Left forelimb (tissue), 1 donor: ENCODE results near the gene C2CD4C.
"Not testable (repeated sequence)": the region's sequence is repeated elsewhere in the genome, so short reads cannot be mapped to it uniquely, and the experiment has no call there.

Source experiments
- DNase-seq: peaks from one replicate; pipeline ENCODE4 v3.0.0-alpha.2; 2018; ENCODE audit warnings: low spot score

Gene C2CD4C

GRCh38 chr19:398719-399118 lies 10.2 kb downstream of the C2CD4C start:
- DNase-seq = no peak

GRCh38 chr19:397941-398706 lies 10.8 kb downstream of the C2CD4C start:
- no peak for DNase-seq

- no peak for DNase-seq
Observed at GRCh38 chr19:397321-397720, 11.6 kb downstream of the C2CD4C start.

GRCh38 chr19:395467-395866 lies 13.5 kb downstream of the C2CD4C start:
- DNase-seq = no peak

- not testable (repeated sequence) for DNase-seq
Observed at GRCh38 chr19:394857-395256, 14.1 kb downstream of the C2CD4C start.

GRCh38 chr19:393560-393959 lies 15.4 kb downstream of the C2CD4C start:
- not testable (repeated sequence) for DNase-seq

- no peak for DNase-seq
Observed at GRCh38 chr19:392375-392970, 16.5 kb downstream of the C2CD4C start.

GRCh38 chr19:391726-392374 lies 17.1 kb downstream of the C2CD4C start:
- DNase-seq = no peak

- no peak for DNase-seq
Observed at GRCh38 chr19:391207-391557, 17.8 kb downstream of the C2CD4C start.

- no peak for DNase-seq
Observed at GRCh38 chr19:390386-391206, 18.4 kb downstream of the C2CD4C start.

GRCh38 chr19:389935-390289 lies 19.0 kb downstream of the C2CD4C start:
- DNase-seq = no peak

- no peak for DNase-seq
Observed at GRCh38 chr19:389255-389934, 19.6 kb downstream of the C2CD4C start.

GRCh38 chr19:388691-389090 lies 20.3 kb downstream of the C2CD4C start:
- DNase-seq = no peak

- DNase-seq = no peak
Observed at GRCh38 chr19:387777-388176, 21.2 kb downstream of the C2CD4C start.

- DNase-seq = not testable (repeated sequence)
Observed at GRCh38 chr19:386632-387301, 22.2 kb downstream of the C2CD4C start.

- not testable (repeated sequence) for DNase-seq
Observed at GRCh38 chr19:386189-386588, 22.8 kb downstream of the C2CD4C start.

GRCh38 chr19:384799-385169 lies 24.2 kb downstream of the C2CD4C start:
- no peak for DNase-seq

GRCh38 chr19:383922-384798 lies 24.8 kb downstream of the C2CD4C start:
- DNase-seq = no peak

- no peak for DNase-seq
Observed at GRCh38 chr19:383040-383439, 25.9 kb downstream of the C2CD4C start.

- DNase-seq = not testable (repeated sequence)
Observed at GRCh38 chr19:382578-382977, 26.4 kb downstream of the C2CD4C start.
